IMR-90 (cell line): ENCODE results near the gene TPRKB.

ENCODE experiments used
- FOS ChIP-seq: fragments of 150-350 bp; IDR thresholded peaks from 2 replicates; pipeline ENCODE4 v1.6.1; 2016; ENCODE audit warnings: low read depth, low read length
- MAFK ChIP-seq: IDR thresholded peaks from 2 replicates; pipeline ENCODE4 v1.6.1; 2012; ENCODE audit warnings: low read depth, low read length, improper control_type of control experiment
- TF ChIP-seq, protein P1 (sequence below): conservative IDR thresholded peaks from 2 replicates; pipeline ENCODE4 v1.5.1; 2012; ENCODE audit warnings: mild to moderate bottlenecking, low read depth, low read length, improper control_type of control experiment
- TF ChIP-seq, protein P2 (sequence below): fragments of 150-350 bp; IDR thresholded peaks from 2 replicates; pipeline ENCODE4 v1.6.1; 2016; ENCODE audit warnings: low read depth, mild to moderate bottlenecking, low read length, moderate library complexity, borderline replicate concordance

DNA sequence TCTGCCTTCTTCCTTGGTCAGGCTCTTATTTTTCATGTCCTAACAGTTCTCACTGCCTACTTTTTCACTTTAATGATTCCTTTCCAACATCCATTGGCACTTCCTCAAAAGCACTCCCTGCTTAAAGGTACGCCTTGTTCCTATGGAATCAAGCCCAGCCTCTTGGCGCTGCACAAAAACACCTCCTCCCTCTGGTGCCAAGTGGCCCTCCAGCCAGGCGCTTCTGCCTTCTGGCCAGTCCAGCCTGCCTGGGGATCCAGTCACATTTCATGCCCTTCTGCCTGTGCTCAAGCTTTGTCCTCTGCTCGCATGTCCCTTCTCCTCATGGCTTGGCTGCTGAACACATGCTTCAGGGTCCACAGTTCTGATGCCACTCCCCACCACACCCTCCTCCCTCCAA lies 6.3 kb downstream of the TPRKB start:
- TF ChIP-seq, protein P1, sequence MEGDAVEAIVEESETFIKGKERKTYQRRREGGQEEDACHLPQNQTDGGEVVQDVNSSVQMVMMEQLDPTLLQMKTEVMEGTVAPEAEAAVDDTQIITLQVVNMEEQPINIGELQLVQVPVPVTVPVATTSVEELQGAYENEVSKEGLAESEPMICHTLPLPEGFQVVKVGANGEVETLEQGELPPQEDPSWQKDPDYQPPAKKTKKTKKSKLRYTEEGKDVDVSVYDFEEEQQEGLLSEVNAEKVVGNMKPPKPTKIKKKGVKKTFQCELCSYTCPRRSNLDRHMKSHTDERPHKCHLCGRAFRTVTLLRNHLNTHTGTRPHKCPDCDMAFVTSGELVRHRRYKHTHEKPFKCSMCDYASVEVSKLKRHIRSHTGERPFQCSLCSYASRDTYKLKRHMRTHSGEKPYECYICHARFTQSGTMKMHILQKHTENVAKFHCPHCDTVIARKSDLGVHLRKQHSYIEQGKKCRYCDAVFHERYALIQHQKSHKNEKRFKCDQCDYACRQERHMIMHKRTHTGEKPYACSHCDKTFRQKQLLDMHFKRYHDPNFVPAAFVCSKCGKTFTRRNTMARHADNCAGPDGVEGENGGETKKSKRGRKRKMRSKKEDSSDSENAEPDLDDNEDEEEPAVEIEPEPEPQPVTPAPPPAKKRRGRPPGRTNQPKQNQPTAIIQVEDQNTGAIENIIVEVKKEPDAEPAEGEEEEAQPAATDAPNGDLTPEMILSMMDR = no peak
- TF ChIP-seq, protein P2, sequence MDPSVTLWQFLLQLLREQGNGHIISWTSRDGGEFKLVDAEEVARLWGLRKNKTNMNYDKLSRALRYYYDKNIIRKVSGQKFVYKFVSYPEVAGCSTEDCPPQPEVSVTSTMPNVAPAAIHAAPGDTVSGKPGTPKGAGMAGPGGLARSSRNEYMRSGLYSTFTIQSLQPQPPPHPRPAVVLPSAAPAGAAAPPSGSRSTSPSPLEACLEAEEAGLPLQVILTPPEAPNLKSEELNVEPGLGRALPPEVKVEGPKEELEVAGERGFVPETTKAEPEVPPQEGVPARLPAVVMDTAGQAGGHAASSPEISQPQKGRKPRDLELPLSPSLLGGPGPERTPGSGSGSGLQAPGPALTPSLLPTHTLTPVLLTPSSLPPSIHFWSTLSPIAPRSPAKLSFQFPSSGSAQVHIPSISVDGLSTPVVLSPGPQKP = no peak
- TF ChIP-seq FOS = no peak
- no peak for TF ChIP-seq MAFK
